PC-9 (cell line): ENCODE data around the gene R3HDM2.

Source experiments
- EZH2 ChIP-seq: fragments of 200-600 bp; sonication (generic); IDR thresholded peaks from 2 replicates; pipeline ENCODE4 v1.8.0; 2017; ENCODE audit warnings: antibody characterized with exemption, low read depth
- TF ChIP-seq, protein P1 (sequence below): fragments of 200-600 bp; sonication (generic); conservative IDR thresholded peaks from 2 replicates; pipeline ENCODE4 v1.6.1; 2017; ENCODE audit warnings: mixed run types, antibody characterized with exemption, mild to moderate bottlenecking, moderate library complexity

DNA sequence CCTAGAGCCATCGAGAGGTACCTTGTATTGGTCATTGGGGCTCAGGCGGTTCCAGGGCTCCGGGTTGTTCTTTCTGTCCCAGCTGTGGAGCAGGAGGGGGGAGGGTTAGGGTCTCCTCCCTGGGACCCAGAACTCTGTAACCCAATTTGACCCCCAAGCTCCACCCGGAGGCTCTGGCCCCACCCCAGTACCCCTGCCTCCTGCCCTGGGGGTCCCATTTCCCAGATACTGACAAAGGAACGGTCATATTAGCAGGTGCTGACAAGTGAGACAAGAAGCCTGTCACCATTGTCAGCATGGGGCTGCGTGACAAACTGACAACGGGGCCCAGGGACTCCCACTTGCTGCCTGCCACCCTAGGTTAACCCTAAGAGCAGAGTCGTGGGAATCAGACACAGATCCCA is 195.1 kb downstream of the R3HDM2 start:
- no peak for TF ChIP-seq EZH2
- TF ChIP-seq, protein P1, sequence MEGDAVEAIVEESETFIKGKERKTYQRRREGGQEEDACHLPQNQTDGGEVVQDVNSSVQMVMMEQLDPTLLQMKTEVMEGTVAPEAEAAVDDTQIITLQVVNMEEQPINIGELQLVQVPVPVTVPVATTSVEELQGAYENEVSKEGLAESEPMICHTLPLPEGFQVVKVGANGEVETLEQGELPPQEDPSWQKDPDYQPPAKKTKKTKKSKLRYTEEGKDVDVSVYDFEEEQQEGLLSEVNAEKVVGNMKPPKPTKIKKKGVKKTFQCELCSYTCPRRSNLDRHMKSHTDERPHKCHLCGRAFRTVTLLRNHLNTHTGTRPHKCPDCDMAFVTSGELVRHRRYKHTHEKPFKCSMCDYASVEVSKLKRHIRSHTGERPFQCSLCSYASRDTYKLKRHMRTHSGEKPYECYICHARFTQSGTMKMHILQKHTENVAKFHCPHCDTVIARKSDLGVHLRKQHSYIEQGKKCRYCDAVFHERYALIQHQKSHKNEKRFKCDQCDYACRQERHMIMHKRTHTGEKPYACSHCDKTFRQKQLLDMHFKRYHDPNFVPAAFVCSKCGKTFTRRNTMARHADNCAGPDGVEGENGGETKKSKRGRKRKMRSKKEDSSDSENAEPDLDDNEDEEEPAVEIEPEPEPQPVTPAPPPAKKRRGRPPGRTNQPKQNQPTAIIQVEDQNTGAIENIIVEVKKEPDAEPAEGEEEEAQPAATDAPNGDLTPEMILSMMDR = no peak
